T-helper 1 cell treated with Interleukin-12 subunit alpha and Interleukin-12 subunit beta and Interleukin-4 antibody, amounts not matched to agents 30 μg/mL and 1 μg/mL, for 36 hours (primary cell): ENCODE measurements around the gene DOCK9.
A peak's percentile ranks its signal among the peaks of the same experiment; 100 is the strongest.
"Not testable (repeated sequence)": the region's sequence is repeated elsewhere in the genome, so short reads cannot be mapped to it uniquely, and the experiment has no call there.

Experiments
- H3K27ac Mint-ChIP-seq: one replicate; pipeline ENCODE4 v1.8.0; 2021; ENCODE audit warnings: mild to moderate bottlenecking, mixed read lengths
- H3K27me3 Mint-ChIP-seq: one replicate; pipeline ENCODE4 v1.8.0; 2021; ENCODE audit warnings: low read depth, mixed read lengths
- H3K36me3 Mint-ChIP-seq: one replicate; pipeline ENCODE4 v1.8.0; 2021; ENCODE audit warnings: low read depth, mixed read lengths
- H3K4me1 Mint-ChIP-seq: one replicate; pipeline ENCODE4 v1.8.0; 2021; ENCODE audit warnings: low read depth, mixed read lengths
- H3K4me3 Mint-ChIP-seq: one replicate; pipeline ENCODE4 v1.8.0; 2021; ENCODE audit warnings: mild to moderate bottlenecking, moderate library complexity, mixed read lengths
- H3K9me3 Mint-ChIP-seq: one replicate; pipeline ENCODE4 v1.8.0; 2021; ENCODE audit warnings: mixed read lengths

Gene DOCK9

DNA sequence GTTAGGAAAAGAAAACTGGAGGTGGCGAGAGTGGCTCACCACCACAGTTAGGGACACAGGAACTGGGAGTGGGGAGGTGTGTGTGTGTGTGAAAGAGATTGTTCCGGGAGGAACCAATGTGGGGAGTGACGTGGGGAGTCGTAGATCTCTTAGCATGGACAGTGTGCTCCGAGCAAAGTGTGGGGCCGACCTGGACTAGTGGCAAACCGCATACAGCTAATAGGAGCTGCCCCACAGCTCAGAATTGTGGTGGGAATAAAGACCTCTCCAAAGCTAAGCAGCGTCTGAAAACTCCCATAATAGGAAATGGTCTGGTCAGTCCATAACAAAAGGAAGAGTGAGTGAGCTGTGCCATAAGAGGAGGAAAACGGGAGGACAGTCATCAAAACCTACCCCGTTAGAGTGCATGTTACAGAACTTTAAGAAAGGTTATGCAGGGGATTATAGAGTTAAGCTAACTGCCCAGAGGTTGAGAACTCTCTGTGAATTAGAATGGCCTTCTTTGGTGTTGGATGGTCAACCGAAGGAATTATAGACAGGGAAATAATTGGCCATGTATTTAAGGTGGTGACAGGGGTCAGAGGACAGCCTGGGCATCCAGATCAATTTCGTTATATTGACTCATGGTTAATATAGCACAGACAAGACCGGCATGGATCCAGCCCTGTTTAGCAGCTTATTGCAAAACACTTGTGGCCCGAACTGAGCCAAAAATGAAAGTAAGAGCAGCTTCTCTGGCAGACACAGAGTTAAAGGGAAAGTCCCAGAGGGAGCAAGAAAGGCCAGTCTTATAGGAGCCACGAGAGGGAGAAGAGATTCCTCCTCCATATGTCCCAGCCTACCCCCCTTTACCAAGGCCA, 216.5 kb downstream of the DOCK9 start:
- H3K4me1 Mint-ChIP-seq = peaks cover 6% of the 10 kb centered on the region
- H3K27me3 Mint-ChIP-seq = peaks cover 8% of the 10 kb centered on the region
- H3K9me3 Mint-ChIP-seq = peaks cover 10% of the 10 kb centered on the region
- peak overlapping the region; percentile 26 for H3K4me3 Mint-ChIP-seq
- no peak overlapping the region for H3K27ac Mint-ChIP-seq
- H3K36me3 Mint-ChIP-seq = peaks cover 3% of the 10 kb centered on the region

GRCh38 chr13:98755729-98756128, 222.1 kb downstream of the DOCK9 start:
- Mint-ChIP-seq H3K27ac (no peak overlapping the region), H3K4me1 (no peaks in the 10 kb centered on the region), H3K36me3 (peaks cover 3% of the 10 kb centered on the region), H3K27me3 (peaks cover 48% of the 10 kb centered on the region), H3K9me3 (peaks cover 24% of the 10 kb centered on the region), H3K4me3 (no peak overlapping the region)

GRCh38 chr13:98755116-98755515, 222.7 kb downstream of the DOCK9 start:
- Mint-ChIP-seq H3K9me3 (peaks cover 18% of the 10 kb centered on the region), H3K4me1 (no peaks in the 10 kb centered on the region), H3K4me3 (no peak overlapping the region), H3K36me3 (no peaks in the 10 kb centered on the region), H3K27me3 (peaks cover 54% of the 10 kb centered on the region), H3K27ac (no peak overlapping the region)

DNA sequence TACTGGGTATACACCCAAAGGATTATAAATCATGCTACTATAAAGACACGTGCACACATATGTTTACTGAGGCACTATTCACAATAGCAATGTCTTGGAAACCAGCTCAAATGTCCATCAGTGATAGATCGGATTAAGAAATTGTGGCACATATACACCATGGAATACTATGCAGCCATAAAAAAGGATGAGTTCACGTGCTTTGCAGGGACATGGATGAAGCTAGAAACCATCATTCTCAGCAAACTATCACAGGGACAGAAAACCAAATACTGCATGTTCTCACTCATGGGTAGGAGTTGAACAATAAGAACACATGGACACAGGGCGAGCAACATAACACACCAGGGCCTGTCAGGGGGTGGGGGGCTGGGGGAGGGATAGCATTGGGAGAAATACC, 223.4 kb downstream of the DOCK9 start:
- H3K27me3 Mint-ChIP-seq = peaks cover 59% of the 10 kb centered on the region
- H3K27ac Mint-ChIP-seq, H3K4me1 Mint-ChIP-seq, H3K4me3 Mint-ChIP-seq, H3K36me3 Mint-ChIP-seq: not testable (repeated sequence)
- H3K9me3 Mint-ChIP-seq = peaks cover 18% of the 10 kb centered on the region

- H3K9me3 Mint-ChIP-seq = peaks cover 18% of the 10 kb centered on the region
- H3K4me3 Mint-ChIP-seq = no peak within 1 kb of the TSS
- no peak within 1 kb of the TSS for H3K27ac Mint-ChIP-seq
- H3K36me3 Mint-ChIP-seq = no peaks in the 10 kb centered on the region
- H3K27me3 Mint-ChIP-seq = peaks cover 59% of the 10 kb centered on the region
- H3K4me1 Mint-ChIP-seq = no peaks in the 10 kb centered on the region
These were observed 225.2 kb downstream of the DOCK9 start, which contains the start of gene SLC15A1 for GRCh38 chr13:98752467-98753290. Gene SLC15A1 (minus strand): TSS chr13:98752672. CDS start chr13:98752598, 74 bp downstream.

GRCh38 chr13:98751861-98752466, 225.9 kb downstream of the DOCK9 start:
- Mint-ChIP-seq H3K9me3 (peaks cover 18% of the 10 kb centered on the region), H3K27ac (no peak overlapping the region), H3K4me3 (no peak overlapping the region), H3K36me3 (no peaks in the 10 kb centered on the region), H3K27me3 (peaks cover 58% of the 10 kb centered on the region), H3K4me1 (no peaks in the 10 kb centered on the region)

DNA sequence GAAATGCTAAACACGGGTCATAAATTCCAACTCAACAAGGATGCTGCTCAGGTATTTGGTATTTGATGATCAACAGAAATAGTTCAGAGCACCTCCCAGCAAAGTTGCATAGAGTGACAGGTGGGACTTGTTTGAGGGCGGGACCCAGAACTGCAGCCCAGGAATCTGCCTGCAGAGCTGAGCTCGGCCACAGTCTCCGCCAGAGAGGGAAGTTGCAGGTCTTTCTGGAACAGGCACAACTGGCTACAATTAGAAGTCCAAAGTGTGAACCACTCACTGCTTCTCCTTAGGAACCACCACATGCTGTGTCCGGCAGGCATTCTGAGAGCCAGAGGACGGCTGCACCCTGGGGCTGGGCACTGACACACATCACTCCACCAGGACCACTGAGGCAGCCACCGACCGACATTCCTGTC, 226.5 kb downstream of the DOCK9 start:
- H3K9me3 Mint-ChIP-seq = peaks cover 18% of the 10 kb centered on the region
- H3K4me1 Mint-ChIP-seq = no peaks in the 10 kb centered on the region
- H3K27ac Mint-ChIP-seq = no peak overlapping the region
- peaks cover 58% of the 10 kb centered on the region for H3K27me3 Mint-ChIP-seq
- no peak overlapping the region for H3K4me3 Mint-ChIP-seq
- H3K36me3 Mint-ChIP-seq = no peaks in the 10 kb centered on the region

DNA sequence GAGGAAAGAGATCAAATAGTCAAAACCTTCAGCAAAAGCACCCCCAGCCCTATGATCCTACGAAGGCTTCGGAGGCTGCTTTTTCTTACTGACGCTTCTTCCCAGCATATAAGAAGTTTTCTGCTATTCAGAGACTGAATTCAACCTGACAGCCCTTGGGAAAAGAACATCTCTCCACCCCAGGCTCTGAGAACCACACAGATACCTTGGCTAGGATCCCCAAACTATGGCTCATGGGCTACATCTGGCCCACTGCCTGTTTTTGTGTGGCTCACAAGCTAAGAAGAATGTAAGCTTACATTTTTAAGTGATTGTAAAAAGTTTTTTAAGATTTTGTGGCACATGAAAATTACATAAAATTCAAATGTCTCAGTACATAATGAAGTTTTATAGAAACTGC, 228.4 kb downstream of the DOCK9 start:
- Mint-ChIP-seq H3K27ac (no peak overlapping the region), H3K4me1 (no peaks in the 10 kb centered on the region), H3K36me3 (no peaks in the 10 kb centered on the region), H3K27me3 (peaks cover 46% of the 10 kb centered on the region), H3K9me3 (peaks cover 17% of the 10 kb centered on the region), H3K4me3 (no peak overlapping the region)

DNA sequence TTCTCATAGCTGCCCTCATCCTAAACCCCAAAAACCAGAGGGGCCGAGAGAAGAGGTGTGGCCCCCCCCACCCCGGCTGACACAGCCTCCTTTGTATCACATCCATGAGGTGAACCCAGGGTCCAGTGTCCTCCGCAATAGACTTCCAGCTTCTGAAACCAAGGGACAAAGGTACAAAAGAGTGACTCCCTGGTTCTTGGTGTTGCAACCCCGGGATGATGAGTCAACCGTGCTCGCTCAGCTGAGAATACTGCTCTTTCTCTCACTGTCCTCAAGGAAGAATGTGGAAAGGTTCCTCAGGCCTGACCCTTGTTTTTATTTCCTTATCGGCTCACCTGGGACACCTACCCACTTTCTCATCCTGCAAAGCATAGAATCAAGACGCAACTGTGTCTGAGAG, 230.9 kb downstream of the DOCK9 start:
- Mint-ChIP-seq H3K9me3 (no peaks in the 10 kb centered on the region), H3K27me3 (peaks cover 26% of the 10 kb centered on the region), H3K4me3 (no peak overlapping the region), H3K36me3 (no peaks in the 10 kb centered on the region), H3K4me1 (no peaks in the 10 kb centered on the region), H3K27ac (no peak overlapping the region)
